ENCODE data around the gene TMEM123. TPM values are rescaled to one million over a fixed set of nuclear protein-coding genes. Genes with fewer than 3 reads are reported as not detected.

Gene TMEM123
- total RNA-seq, 1 donor from 2014 or later, result 70.2 TPM

DNA sequence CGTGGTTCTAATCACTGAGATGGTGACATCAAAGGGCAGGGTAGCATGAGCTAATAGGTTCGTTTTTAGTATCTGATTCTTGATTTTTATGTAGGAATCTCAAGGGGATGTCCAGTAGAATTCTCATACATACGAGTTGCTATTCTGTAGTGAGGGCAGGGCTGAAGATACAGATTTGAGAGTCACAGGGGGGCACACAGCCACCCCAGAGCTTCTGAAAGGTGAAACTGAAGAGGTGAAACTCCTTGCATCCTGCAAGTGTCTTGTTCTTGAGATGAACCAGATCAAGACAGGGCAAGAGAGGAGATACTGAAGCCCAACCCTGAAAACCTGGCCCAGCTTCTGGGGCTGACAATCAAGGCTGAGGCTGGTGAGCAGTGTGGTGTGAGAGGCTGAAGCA, 35.6 kb upstream of the TMEM123 start:
- no peak overlapping the region for H3K27ac ChIP-seq (replicated peaks)
- H3K4me3 ChIP-seq, result no peak overlapping the region
- H3K36me3 ChIP-seq, result no peaks in the 10 kb centered on the region
- H3K27me3 ChIP-seq (ENCODE audit: low read depth), result peaks cover 4% of the 10 kb centered on the region
- TF ChIP-seq, protein P1, sequence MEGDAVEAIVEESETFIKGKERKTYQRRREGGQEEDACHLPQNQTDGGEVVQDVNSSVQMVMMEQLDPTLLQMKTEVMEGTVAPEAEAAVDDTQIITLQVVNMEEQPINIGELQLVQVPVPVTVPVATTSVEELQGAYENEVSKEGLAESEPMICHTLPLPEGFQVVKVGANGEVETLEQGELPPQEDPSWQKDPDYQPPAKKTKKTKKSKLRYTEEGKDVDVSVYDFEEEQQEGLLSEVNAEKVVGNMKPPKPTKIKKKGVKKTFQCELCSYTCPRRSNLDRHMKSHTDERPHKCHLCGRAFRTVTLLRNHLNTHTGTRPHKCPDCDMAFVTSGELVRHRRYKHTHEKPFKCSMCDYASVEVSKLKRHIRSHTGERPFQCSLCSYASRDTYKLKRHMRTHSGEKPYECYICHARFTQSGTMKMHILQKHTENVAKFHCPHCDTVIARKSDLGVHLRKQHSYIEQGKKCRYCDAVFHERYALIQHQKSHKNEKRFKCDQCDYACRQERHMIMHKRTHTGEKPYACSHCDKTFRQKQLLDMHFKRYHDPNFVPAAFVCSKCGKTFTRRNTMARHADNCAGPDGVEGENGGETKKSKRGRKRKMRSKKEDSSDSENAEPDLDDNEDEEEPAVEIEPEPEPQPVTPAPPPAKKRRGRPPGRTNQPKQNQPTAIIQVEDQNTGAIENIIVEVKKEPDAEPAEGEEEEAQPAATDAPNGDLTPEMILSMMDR (IDR thresholded peaks at IDR 0.05; ENCODE audit: borderline replicate concordance), result no peak
- DNase-seq, result no peak
- intact Hi-C loops (cut with micrococcal nuclease), result no loop called here
- no peaks in the 10 kb centered on the region for H3K4me1 ChIP-seq
- H3K9me3 ChIP-seq (replicated peaks), result no peaks in the 10 kb centered on the region

DNA sequence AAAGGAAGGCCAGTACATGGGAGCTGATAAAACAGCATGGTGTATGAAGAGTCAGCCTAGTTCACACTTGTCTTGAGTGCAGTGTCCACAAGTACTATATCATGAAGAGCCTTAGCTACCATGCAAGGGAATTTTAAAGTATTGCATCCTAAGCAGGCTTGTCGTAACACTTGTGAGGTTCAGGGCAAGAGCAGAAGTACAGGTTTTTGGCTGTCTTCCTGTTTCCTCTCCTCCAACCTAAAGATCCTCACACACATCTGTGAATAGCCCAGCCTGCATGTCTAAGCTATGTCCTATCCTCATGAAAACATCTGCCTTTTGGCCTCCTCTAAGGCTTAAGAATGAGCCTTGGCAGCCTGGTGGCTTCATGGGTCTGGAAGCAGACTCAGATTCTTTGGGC, 34.6 kb upstream of the TMEM123 start:
- Histone ChIP-seq H3K9me3 (replicated peaks) (no peaks in the 10 kb centered on the region), H3K27me3 (ENCODE audit: low read depth) (no peaks in the 10 kb centered on the region), H3K4me1 (no peaks in the 10 kb centered on the region), H3K36me3 (no peaks in the 10 kb centered on the region), H3K4me3 (no peak overlapping the region), H3K27ac (replicated peaks) (no peak overlapping the region)
- TF ChIP-seq, protein P1 (IDR thresholded peaks at IDR 0.05; ENCODE audit: borderline replicate concordance), result no peak
- intact Hi-C loops (cut with micrococcal nuclease), result no loop called here
- DNase-seq, result no peak

- Histone ChIP-seq H3K4me3 (no peak overlapping the region), H3K27me3 (ENCODE audit: low read depth) (no peaks in the 10 kb centered on the region), H3K9me3 (replicated peaks) (no peaks in the 10 kb centered on the region), H3K4me1 (no peaks in the 10 kb centered on the region), H3K36me3 (no peaks in the 10 kb centered on the region), H3K27ac (replicated peaks) (no peak overlapping the region)
- intact Hi-C loops (cut with micrococcal nuclease), result no loop called here
- TF ChIP-seq, protein P1 (IDR thresholded peaks at IDR 0.05; ENCODE audit: borderline replicate concordance), result no peak
- DNase-seq, result no peak
Observed at GRCh38 chr11:102486584-102486983, 34.0 kb upstream of the TMEM123 start.

- no peaks in the 10 kb centered on the region for H3K9me3 ChIP-seq (replicated peaks)
- no peak overlapping the region for H3K27ac ChIP-seq (replicated peaks)
- TF ChIP-seq, protein P1 (IDR thresholded peaks at IDR 0.05; ENCODE audit: borderline replicate concordance), result no peak
- intact Hi-C loops (cut with micrococcal nuclease), result no loop called here
- H3K27me3 ChIP-seq (ENCODE audit: low read depth), result no peaks in the 10 kb centered on the region
- H3K4me1 ChIP-seq, result no peaks in the 10 kb centered on the region
- no peak overlapping the region for H3K4me3 ChIP-seq
- no peak for DNase-seq
- no peaks in the 10 kb centered on the region for H3K36me3 ChIP-seq
Observed at GRCh38 chr11:102485095-102485722, 32.6 kb upstream of the TMEM123 start.

DNA sequence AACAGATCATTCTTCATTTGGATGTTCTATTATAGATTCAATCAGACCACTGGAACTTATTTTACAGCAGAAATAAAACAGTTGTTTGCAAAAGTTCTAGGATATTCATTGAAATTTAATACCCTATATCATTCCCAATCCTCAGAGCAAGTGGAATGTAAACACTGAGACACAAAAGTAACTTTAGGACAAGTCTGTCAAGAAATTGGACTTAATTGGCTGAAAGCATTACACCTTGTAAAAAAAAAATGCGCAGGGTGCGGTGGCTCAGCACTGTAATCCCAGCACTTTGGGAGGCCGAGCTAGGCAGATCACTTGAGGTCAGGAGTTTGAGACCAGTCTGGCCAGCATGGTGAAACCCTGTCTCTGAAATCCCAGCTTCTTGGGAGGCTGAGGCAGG, 29.9 kb upstream of the TMEM123 start:
- Histone ChIP-seq H3K27ac (replicated peaks) (no peak overlapping the region), H3K9me3 (replicated peaks) (no peaks in the 10 kb centered on the region), H3K27me3 (ENCODE audit: low read depth) (no peaks in the 10 kb centered on the region), H3K4me3 (no peak overlapping the region), H3K36me3 (no peaks in the 10 kb centered on the region), H3K4me1 (no peaks in the 10 kb centered on the region)
- TF ChIP-seq, protein P1 (IDR thresholded peaks at IDR 0.05; ENCODE audit: borderline replicate concordance), result no peak
- no peak for DNase-seq
- intact Hi-C loops (cut with micrococcal nuclease), result no loop called here
